Measurements from ENCODE around the gene SOX9. TPM values are rescaled to one million over a fixed set of nuclear protein-coding genes. Genes with fewer than 3 reads are reported as not detected.
"Not testable (repeated sequence)": the region's sequence is repeated elsewhere in the genome, so short reads cannot be mapped to it uniquely, and the experiment has no call there.

SOX9 gene
- total and polyA plus RNA-seq, 9 donors, result 2.8 to 16.3 (median 10.5) TPM

- Histone ChIP-seq H3K9me3 (replicated peaks; ENCODE audit: control insufficient read depth, low read depth, low read length) (no peaks in the 10 kb centered on the region), H3K36me3 (ENCODE audit: control insufficient read depth, insufficient read depth, low read length) (no peaks in the 10 kb centered on the region), H3K4me3 (ENCODE audit: low read length) (no peak overlapping the region), H3K27me3 (ENCODE audit: control insufficient read depth, insufficient read depth, low read length) (peaks cover 14% of the 10 kb centered on the region), H3K27ac (ENCODE audit: low read length) (no peak overlapping the region), H3K4me1 (ENCODE audit: control insufficient read depth, insufficient read depth, low read length) (peaks cover 6% of the 10 kb centered on the region)
- 80% methylated on average over 1 of the region's 5 CpGs for whole genome bisulfite sequencing (ENCODE audit: insufficient coverage)
- DNase-seq, result no peak
Measured at GRCh38 chr17:72107100-72107499, 13.7 kb upstream of the SOX9 start.

- Histone ChIP-seq H3K27me3 (ENCODE audit: control insufficient read depth, insufficient read depth, low read length) (peaks cover 31% of the 10 kb centered on the region), H3K4me3 (ENCODE audit: low read length) (no peak overlapping the region), H3K4me1 (ENCODE audit: control insufficient read depth, insufficient read depth, low read length) (no peaks in the 10 kb centered on the region), H3K9me3 (replicated peaks; ENCODE audit: control insufficient read depth, low read depth, low read length) (no peaks in the 10 kb centered on the region), H3K27ac (ENCODE audit: low read length) (no peak overlapping the region), H3K36me3 (ENCODE audit: control insufficient read depth, insufficient read depth, low read length) (no peaks in the 10 kb centered on the region)
- DNase-seq, result no peak
- 68% methylated on average over 15 of the region's 18 CpGs for WGBS (ENCODE audit: insufficient coverage)
Measured at GRCh38 chr17:72110231-72110941, 10.4 kb upstream of the SOX9 start.

- Histone ChIP-seq H3K9me3 (replicated peaks; ENCODE audit: control insufficient read depth, low read depth, low read length) (no peaks in the 10 kb centered on the region), H3K4me1 (ENCODE audit: control insufficient read depth, insufficient read depth, low read length) (no peaks in the 10 kb centered on the region), H3K27me3 (ENCODE audit: control insufficient read depth, insufficient read depth, low read length) (peaks cover 37% of the 10 kb centered on the region), H3K4me3 (ENCODE audit: low read length) (no peak overlapping the region), H3K27ac (ENCODE audit: low read length) (no peak overlapping the region), H3K36me3 (ENCODE audit: control insufficient read depth, insufficient read depth, low read length) (no peaks in the 10 kb centered on the region)
- WGBS (ENCODE audit: insufficient coverage), result 19% methylated on average over 2 of the region's 4 CpGs
- DNase-seq, result no peak
Measured at GRCh38 chr17:72110942-72111318, 9.9 kb upstream of the SOX9 start.

GRCh38 chr17:72111336-72111923 lies 9.4 kb upstream of the SOX9 start:
- no CpG with 5 or more reads among the region's 10 CpGs for WGBS (ENCODE audit: insufficient coverage)

GRCh38 chr17:72111926-72112325 lies 8.9 kb upstream of the SOX9 start:
- H3K9me3 ChIP-seq (replicated peaks; ENCODE audit: control insufficient read depth, low read depth, low read length); H3K27ac ChIP-seq (ENCODE audit: low read length); H3K4me1 ChIP-seq (ENCODE audit: control insufficient read depth, insufficient read depth, low read length); DNase-seq; H3K36me3 ChIP-seq (ENCODE audit: control insufficient read depth, insufficient read depth, low read length); H3K4me3 ChIP-seq (ENCODE audit: low read length): not testable (repeated sequence)
- peaks cover 47% of the 10 kb centered on the region for H3K27me3 ChIP-seq (ENCODE audit: control insufficient read depth, insufficient read depth, low read length)
- no CpG with 5 or more reads among the region's 5 CpGs for WGBS (ENCODE audit: insufficient coverage)

More at GRCh38 chr17:72111336-72111923, 9.4 kb upstream of the SOX9 start:
- no peak overlapping the region for H3K27ac ChIP-seq (ENCODE audit: low read length)
- no peak overlapping the region for H3K4me3 ChIP-seq (ENCODE audit: low read length)
- H3K36me3 ChIP-seq (ENCODE audit: control insufficient read depth, insufficient read depth, low read length), result no peaks in the 10 kb centered on the region
- H3K4me1 ChIP-seq (ENCODE audit: control insufficient read depth, insufficient read depth, low read length), result no peaks in the 10 kb centered on the region
- no peak for DNase-seq
- H3K27me3 ChIP-seq (ENCODE audit: control insufficient read depth, insufficient read depth, low read length), result peaks cover 42% of the 10 kb centered on the region
- no peaks in the 10 kb centered on the region for H3K9me3 ChIP-seq (replicated peaks; ENCODE audit: control insufficient read depth, low read depth, low read length)

GRCh38 chr17:72113751-72114150 lies 7.1 kb upstream of the SOX9 start:
- Histone ChIP-seq H3K9me3 (replicated peaks; ENCODE audit: control insufficient read depth, low read depth, low read length) (no peaks in the 10 kb centered on the region), H3K27ac (ENCODE audit: low read length) (no peak overlapping the region), H3K4me3 (ENCODE audit: low read length) (no peak overlapping the region), H3K36me3 (ENCODE audit: control insufficient read depth, insufficient read depth, low read length) (no peaks in the 10 kb centered on the region), H3K4me1 (ENCODE audit: control insufficient read depth, insufficient read depth, low read length) (peaks cover 19% of the 10 kb centered on the region), H3K27me3 (ENCODE audit: control insufficient read depth, insufficient read depth, low read length) (peaks cover 60% of the 10 kb centered on the region)
- DNase-seq, result no peak
- 82% methylated on average over 4 of the region's 4 CpGs for WGBS (ENCODE audit: insufficient coverage)

- Histone ChIP-seq H3K27me3 (ENCODE audit: control insufficient read depth, insufficient read depth, low read length) (peaks cover 74% of the 10 kb centered on the region), H3K4me1 (ENCODE audit: control insufficient read depth, insufficient read depth, low read length) (peaks cover 26% of the 10 kb centered on the region), H3K36me3 (ENCODE audit: control insufficient read depth, insufficient read depth, low read length) (no peaks in the 10 kb centered on the region), H3K27ac (ENCODE audit: low read length) (no peak overlapping the region), H3K9me3 (replicated peaks; ENCODE audit: control insufficient read depth, low read depth, low read length) (no peaks in the 10 kb centered on the region), H3K4me3 (ENCODE audit: low read length) (no peak overlapping the region)
- WGBS (ENCODE audit: insufficient coverage), result 29% methylated on average over 34 of the region's 39 CpGs
- no peak for DNase-seq
Measured at GRCh38 chr17:72115781-72116525, 4.9 kb upstream of the SOX9 start.

- H3K27me3 ChIP-seq (ENCODE audit: control insufficient read depth, insufficient read depth, low read length), result peaks cover 69% of the 10 kb centered on the region
- H3K4me1 ChIP-seq (ENCODE audit: control insufficient read depth, insufficient read depth, low read length), result peaks cover 30% of the 10 kb centered on the region
- 8% methylated on average over 48 of the region's 58 CpGs for WGBS (ENCODE audit: insufficient coverage)
- no peaks in the 10 kb centered on the region for H3K9me3 ChIP-seq (replicated peaks; ENCODE audit: control insufficient read depth, low read depth, low read length)
- peak overlapping the region; percentile 41 for H3K4me3 ChIP-seq (ENCODE audit: low read length)
- no peaks in the 10 kb centered on the region for H3K36me3 ChIP-seq (ENCODE audit: control insufficient read depth, insufficient read depth, low read length)
- no peak for DNase-seq
- H3K27ac ChIP-seq (ENCODE audit: low read length), result no peak overlapping the region
Measured at GRCh38 chr17:72116661-72117521, 3.9 kb upstream of the SOX9 start.

- no peaks in the 10 kb centered on the region for H3K36me3 ChIP-seq (ENCODE audit: control insufficient read depth, insufficient read depth, low read length)
- H3K4me3 ChIP-seq (ENCODE audit: low read length), result peak overlapping the region; percentile 41
- H3K27me3 ChIP-seq (ENCODE audit: control insufficient read depth, insufficient read depth, low read length), result peaks cover 73% of the 10 kb centered on the region
- no peak overlapping the region for H3K27ac ChIP-seq (ENCODE audit: low read length)
- peaks cover 37% of the 10 kb centered on the region for H3K4me1 ChIP-seq (ENCODE audit: control insufficient read depth, insufficient read depth, low read length)
- no peak for DNase-seq
- 2% methylated on average over 31 of the region's 51 CpGs for WGBS (ENCODE audit: insufficient coverage)
- no peaks in the 10 kb centered on the region for H3K9me3 ChIP-seq (replicated peaks; ENCODE audit: control insufficient read depth, low read depth, low read length)
Measured at GRCh38 chr17:72117535-72118334, 3.1 kb upstream of the SOX9 start.
